IPS DF 6.9 (cell line): ENCODE data around the gene KISS1.
A peak's percentile ranks its signal among the peaks of the same experiment; 100 is the strongest.

Source experiments
- DNase-seq: peaks from one replicate; pipeline ENCODE4 v3.0.0-alpha.2; 2013; ENCODE audit warnings: low read depth, low spot score
- H3K27ac ChIP-seq: one replicate; pipeline ENCODE4 v1.5.1; 2013; ENCODE audit warnings: low read length, control low read depth
- H3K27me3 ChIP-seq: 2 replicates; pipeline ENCODE4 v1.6.1; 2013; ENCODE audit warnings: mild to moderate bottlenecking, low read length; ENCODE audit not compliant: control insufficient read depth, insufficient read depth
- H3K36me3 ChIP-seq: 2 replicates; pipeline ENCODE4 v1.6.1; 2013; ENCODE audit warnings: low read length; ENCODE audit not compliant: control insufficient read depth, insufficient read depth
- H3K4me1 ChIP-seq: 2 replicates; pipeline ENCODE4 v1.6.1; 2013; ENCODE audit warnings: low read length; ENCODE audit not compliant: control insufficient read depth, insufficient read depth
- H3K4me3 ChIP-seq: 2 replicates; pipeline ENCODE4 v1.5.1; 2013; ENCODE audit warnings: mild to moderate bottlenecking, low read length
- H3K9me3 ChIP-seq: 2 replicates; pipeline ENCODE4 v1.6.1; 2013; ENCODE audit warnings: low read length, inconsistent platforms; ENCODE audit not compliant: control insufficient read depth, insufficient read depth
- WGBS: extraction: QIAGEN DNeasy Blood & Tissue Kit; methylation state at CpG from one replicate; pipeline ENCODE4 v1.1.7; 2013; ENCODE audit warnings: mixed read lengths, missing lambda C conversion rate; ENCODE audit not compliant: insufficient read length, insufficient coverage; 5-methylcytosine and 5-hydroxymethylcytosine counted together

The KISS1 gene

DNA sequence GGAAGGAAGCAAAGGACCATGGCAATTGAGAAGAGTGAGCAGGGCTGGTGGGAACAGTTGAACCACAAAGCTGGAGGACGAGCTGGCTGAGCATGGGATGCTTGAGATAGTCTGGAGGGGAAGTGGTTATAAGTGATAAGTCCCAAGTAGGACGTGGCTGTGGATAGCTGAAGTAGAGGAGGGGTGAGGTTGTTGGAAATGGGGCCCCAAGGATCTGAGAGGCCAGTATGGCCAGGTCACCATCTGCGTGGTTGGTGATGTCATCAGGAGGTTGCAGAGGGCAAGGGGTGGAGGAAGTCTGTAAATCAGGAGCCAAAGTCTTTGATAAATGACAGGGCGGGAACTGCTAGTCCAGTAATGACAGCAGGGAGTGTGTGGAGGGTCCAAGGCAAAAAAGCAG is 19.2 kb downstream of the KISS1 start:
- H3K27ac ChIP-seq = no peak overlapping the region
- no peaks in the 10 kb centered on the region for H3K27me3 ChIP-seq
- H3K4me3 ChIP-seq = no peak overlapping the region
- H3K36me3 ChIP-seq = no peaks in the 10 kb centered on the region
- H3K4me1 ChIP-seq = no peaks in the 10 kb centered on the region
- H3K9me3 ChIP-seq = no peaks in the 10 kb centered on the region
- no peak for DNase-seq
- WGBS = no CpG with 5 or more reads among the region's 4 CpGs

DNA sequence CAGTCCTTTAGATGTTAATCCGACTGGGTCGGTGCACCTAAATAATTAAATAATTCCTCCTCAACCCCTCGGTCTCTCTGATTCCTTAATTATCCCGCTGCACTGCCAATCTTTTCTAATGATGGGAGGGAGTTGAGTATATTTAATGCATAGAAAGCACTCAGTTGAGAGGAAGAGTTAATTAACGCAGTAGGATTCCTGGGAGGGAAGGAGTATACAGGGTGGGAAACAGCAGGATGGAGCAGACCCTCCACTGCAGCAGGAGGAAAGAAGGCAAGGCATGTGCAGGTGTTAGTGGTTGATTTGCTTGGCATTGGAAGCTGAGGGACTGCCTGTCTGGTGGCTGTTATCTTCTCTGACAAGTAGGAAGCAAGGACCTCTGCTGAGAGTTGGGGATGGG is 20.2 kb downstream of the KISS1 start:
- DNase-seq = no peak
- no peaks in the 10 kb centered on the region for H3K36me3 ChIP-seq
- H3K27ac ChIP-seq = no peak overlapping the region
- H3K27me3 ChIP-seq = no peaks in the 10 kb centered on the region
- no CpG with 5 or more reads among the region's 5 CpGs for WGBS
- no peak overlapping the region for H3K4me3 ChIP-seq
- no peaks in the 10 kb centered on the region for H3K4me1 ChIP-seq
- no peaks in the 10 kb centered on the region; the same call in 1 of the 2 replicates for H3K9me3 ChIP-seq

DNA sequence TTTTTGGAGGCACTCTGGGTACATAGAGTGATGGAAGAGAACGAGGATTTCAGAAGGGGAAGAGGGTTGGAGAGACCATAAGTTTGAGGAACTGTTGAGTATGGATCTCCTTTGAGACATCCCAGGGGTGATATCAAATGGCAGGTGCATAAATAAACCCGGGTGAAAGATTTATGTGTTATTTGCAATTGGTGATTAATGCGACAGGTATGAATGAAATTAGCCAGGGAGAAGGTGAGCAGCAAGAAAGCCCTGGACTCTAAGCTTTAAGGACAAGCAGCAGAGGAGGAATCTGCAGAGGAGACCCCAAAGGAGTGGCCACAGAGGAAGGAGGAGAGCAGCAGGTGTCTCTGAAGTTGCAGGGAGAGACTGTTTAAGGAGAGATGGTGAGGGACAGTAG is 21.3 kb downstream of the KISS1 start:
- H3K4me1 ChIP-seq = no peaks in the 10 kb centered on the region
- H3K36me3 ChIP-seq = no peaks in the 10 kb centered on the region
- H3K4me3 ChIP-seq = no peak overlapping the region
- DNase-seq = no peak
- WGBS = 100% methylated on average over 1 of the region's 3 CpGs
- H3K27me3 ChIP-seq = no peaks in the 10 kb centered on the region
- no peaks in the 10 kb centered on the region; the same call in 1 of the 2 replicates for H3K9me3 ChIP-seq
- H3K27ac ChIP-seq = no peak overlapping the region

DNA sequence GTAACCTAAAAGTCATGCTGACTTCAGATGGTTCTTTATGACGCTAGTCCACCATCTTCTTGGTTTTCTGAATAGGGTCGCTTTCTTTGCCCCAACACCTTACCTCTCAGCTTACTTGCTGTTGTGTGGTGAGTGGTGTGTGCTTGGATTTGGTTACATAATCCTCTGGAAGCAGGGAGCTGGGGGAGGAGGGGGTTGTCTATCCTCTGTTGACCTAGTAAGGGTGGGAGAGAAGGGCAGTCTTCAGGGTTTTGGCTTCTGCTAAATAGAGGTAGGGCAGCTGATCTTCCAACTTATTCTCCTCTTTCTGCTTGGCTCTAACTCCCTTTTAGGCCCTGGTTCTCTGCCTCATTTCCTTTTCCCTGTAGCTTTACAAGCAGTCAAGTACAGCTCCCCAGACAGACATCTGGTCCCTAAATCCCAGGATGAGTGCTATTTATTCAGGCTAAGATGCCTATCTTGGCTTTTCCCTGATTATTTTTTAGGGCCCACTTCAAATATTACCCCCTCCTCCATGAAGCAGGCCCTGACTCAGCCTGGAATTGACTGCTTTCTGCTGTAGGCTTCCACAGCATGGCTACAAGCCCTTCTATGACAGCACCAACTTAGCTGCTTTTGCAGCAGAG is 23.8 kb downstream of the KISS1 start:
- Histone ChIP-seq H3K27ac (no peak overlapping the region), H3K4me1 (no peaks in the 10 kb centered on the region), H3K36me3 (no peaks in the 10 kb centered on the region), H3K4me3 (no peak overlapping the region), H3K9me3 (no peaks in the 10 kb centered on the region; the same call in 1 of the 2 replicates), H3K27me3 (no peaks in the 10 kb centered on the region)
- no CpG with 5 or more reads among the region's 2 CpGs for WGBS
- DNase-seq = no peak

DNA sequence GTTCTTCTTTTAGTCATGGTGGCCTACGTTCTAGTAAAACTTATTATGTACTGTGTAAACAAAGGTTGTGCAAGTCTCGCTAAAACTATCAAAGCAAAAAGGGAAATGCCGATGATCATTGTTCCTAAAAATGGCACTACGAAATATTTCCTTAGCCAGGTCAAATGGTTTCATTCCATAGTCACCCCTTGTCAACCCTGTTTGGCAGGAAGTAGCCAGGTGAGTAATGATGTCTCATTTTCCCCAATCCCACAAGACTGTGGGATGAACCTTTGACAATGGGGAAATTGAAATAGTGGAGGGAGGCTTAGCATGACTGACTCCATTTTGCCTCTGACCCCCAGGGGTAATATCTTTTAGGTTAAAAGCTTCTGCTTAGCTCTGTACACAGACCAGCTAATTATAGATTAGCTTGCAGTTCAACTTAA is 24.5 kb downstream of the KISS1 start:
- Histone ChIP-seq H3K27ac (no peak overlapping the region), H3K36me3 (no peaks in the 10 kb centered on the region), H3K9me3 (no peaks in the 10 kb centered on the region; the same call in 1 of the 2 replicates), H3K4me1 (no peaks in the 10 kb centered on the region), H3K27me3 (no peaks in the 10 kb centered on the region), H3K4me3 (no peak overlapping the region)
- WGBS = no CpG with 5 or more reads among the region's 4 CpGs
- DNase-seq = no peak

DNA sequence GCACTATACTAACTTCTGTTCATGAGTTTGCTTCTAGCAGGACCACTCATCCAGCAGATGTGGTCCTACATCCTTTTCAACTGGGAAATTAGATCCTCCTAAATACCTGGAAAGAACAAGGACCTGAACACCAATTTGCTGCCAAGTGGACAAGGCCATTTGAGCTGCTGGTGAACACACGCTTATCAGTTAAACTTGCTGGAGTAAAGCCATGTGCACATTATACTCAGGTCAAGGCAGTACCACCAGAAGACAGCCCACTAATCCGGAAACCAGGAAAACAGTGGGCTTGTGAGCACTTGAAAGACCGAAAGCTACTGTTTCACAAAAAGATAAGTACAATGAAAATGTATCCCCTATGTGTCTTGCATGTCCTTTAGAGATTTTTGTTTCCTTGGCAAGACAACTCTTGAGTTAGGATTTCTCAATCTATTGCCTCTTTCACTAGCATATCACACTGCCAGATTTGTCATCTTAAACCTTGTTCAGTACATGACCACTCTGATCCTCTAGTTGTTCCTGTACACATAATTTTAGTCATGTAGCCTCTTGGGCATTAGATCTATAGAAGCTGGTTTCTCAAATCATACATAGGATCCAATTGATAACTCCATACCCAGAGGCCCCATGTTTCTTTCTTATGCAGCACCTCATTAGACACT is 25.7 kb downstream of the KISS1 start:
- H3K36me3 ChIP-seq = no peaks in the 10 kb centered on the region
- no peaks in the 10 kb centered on the region for H3K27me3 ChIP-seq
- no peak for DNase-seq
- no CpG with 5 or more reads among the region's 3 CpGs for WGBS
- no peak overlapping the region for H3K27ac ChIP-seq
- H3K9me3 ChIP-seq = no peaks in the 10 kb centered on the region; the same call in 1 of the 2 replicates
- H3K4me1 ChIP-seq = no peaks in the 10 kb centered on the region
- H3K4me3 ChIP-seq = no peak overlapping the region

DNA sequence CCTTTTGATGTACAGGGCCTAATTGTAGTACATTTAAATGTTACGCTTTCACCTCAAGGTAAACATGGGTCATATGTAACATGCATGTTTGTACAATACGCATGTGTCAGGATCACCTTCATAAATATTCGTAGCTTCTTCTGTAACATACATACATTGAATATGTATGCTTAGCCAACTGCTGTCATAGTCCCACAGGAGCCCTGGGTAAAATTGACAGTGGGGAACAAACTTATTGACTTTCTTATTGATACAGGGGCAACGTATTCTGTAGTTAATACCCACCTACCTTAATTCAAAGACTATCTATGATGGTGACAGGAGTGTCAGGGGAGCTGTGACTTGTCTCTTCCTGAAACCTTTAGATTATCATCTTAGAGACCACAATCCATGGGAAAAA is 26.4 kb downstream of the KISS1 start:
- Histone ChIP-seq H3K27me3 (no peaks in the 10 kb centered on the region), H3K27ac (no peak overlapping the region), H3K4me1 (no peaks in the 10 kb centered on the region), H3K36me3 (no peaks in the 10 kb centered on the region), H3K9me3 (no peaks in the 10 kb centered on the region; the same call in 1 of the 2 replicates), H3K4me3 (no peak overlapping the region)
- no peak for DNase-seq
- WGBS = no CpG with 5 or more reads among the region's 4 CpGs

DNA sequence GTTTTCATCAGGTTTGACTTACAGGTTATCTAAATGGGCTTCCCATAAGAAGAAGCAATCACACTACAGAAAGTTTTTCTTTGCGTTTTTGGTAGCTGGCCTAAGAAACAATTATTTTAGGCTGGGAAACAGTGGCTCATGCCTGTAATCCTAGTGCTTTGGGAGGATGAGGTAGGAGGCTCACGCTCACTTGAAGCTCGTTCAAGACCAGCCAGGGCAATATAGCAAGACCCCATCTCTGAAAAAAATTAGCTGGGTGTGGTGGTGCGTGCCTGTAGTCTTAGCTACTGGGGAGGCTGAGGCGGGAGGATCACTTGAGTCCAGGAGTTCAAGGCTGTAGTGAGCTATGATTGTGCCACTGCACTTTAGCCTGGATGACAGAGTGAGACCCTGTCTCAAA is 28.6 kb downstream of the KISS1 start:
- WGBS = no CpG with 5 or more reads among the region's 5 CpGs
- no peak for DNase-seq
- Histone ChIP-seq H3K27me3 (no peaks in the 10 kb centered on the region), H3K4me3 (no peak overlapping the region), H3K36me3 (no peaks in the 10 kb centered on the region), H3K4me1 (no peaks in the 10 kb centered on the region), H3K9me3 (no peaks in the 10 kb centered on the region; the same call in 1 of the 2 replicates), H3K27ac (no peak overlapping the region)

DNA sequence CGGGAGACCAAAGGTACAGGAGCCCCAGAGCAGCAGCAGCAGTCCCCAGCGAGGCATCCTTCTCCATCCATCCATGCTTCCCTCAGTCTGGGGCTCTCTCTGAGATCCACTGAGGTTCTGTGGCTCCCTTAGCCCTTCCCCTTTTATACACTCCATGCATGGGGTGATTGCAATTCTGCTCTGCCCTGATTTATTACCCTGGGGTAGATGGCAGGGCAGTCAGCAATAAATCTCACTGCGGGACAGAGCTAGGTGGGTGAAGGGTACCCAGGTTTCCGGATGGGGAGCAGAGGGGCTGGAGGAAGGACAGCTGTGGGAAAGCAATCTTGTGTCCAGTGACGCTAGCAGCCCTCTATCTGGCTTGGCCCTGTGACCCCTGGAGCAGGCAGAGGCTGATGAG is 30.1 kb downstream of the KISS1 start, which contains the start of gene REN:
Gene REN (minus strand): TSS at position 119 of the 400 bp plus-strand sequence. CDS start 44 bp downstream, at position 75.
- no peak within 1 kb of the TSS for H3K4me3 ChIP-seq
- H3K4me1 ChIP-seq = no peaks in the 10 kb centered on the region
- DNase-seq = no peak
- no peaks in the 10 kb centered on the region for H3K27me3 ChIP-seq
- no peak within 1 kb of the TSS for H3K27ac ChIP-seq
- H3K36me3 ChIP-seq = no peaks in the 10 kb centered on the region
- WGBS = no CpG with 5 or more reads among the region's 5 CpGs
- no peaks in the 10 kb centered on the region; the same call in 1 of the 2 replicates for H3K9me3 ChIP-seq

DNA sequence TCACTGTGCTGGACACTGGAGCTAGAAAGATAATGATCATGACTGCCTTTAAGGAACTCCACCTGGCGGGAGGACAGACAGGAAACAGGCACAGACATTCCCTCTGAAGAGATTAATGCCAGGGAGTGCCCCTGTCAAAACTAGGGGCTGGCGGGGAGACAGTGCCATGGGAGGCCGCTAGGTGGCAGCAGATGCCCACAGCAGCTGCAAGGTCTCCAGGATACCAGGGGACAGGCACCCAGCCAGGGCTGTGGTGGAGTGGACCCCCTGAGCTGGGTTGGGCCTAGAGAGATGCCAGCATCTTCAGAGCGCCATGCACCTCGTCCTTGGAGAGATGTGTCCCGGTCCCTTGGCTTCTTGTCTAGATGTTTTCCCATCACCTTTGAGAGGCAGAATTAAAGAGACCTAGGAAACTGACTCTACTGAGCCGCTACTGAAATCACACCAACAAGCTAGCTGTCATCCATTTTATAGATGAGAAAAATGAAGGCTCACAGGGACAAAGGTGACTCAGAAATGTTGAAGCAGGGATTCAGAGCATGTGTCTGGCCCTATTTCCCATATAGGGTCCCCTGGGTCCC is 33.7 kb downstream of the KISS1 start:
- Histone ChIP-seq H3K27ac (no peak overlapping the region), H3K4me3 (no peak overlapping the region), H3K36me3 (no peaks in the 10 kb centered on the region), H3K9me3 (no peaks in the 10 kb centered on the region), H3K27me3 (no peaks in the 10 kb centered on the region), H3K4me1 (no peaks in the 10 kb centered on the region)
- peak; percentile 70 for DNase-seq
- WGBS = no CpG with 5 or more reads among the region's 7 CpGs
